ENCODE measurements around the gene TRAF6. TPM values are rescaled to one million over a fixed set of nuclear protein-coding genes. Genes with fewer than 3 reads are reported as not detected.
A peak's percentile ranks its signal among the peaks of the same experiment; 100 is the strongest.

TRAF6 gene
- total and polyA plus RNA-seq, 4 donors: 2.2 to 14.0 (median 8.8) TPM

- ATAC-seq (ENCODE audit: insufficient read depth, low FRiP score) (no peak), DNase-seq (peak in 1 of 3 donors; percentile 35)
- Histone ChIP-seq H3K27ac (ENCODE audit: low read depth in 1 of 2, low read length in 1 of 2) (peak overlapping the region; percentile 84 to 99), H3K9me3 (ENCODE audit: control insufficient read depth in 4 of 4, insufficient read depth in 3 of 4, low read length in 3 of 4) (peaks cover 0 to 2% (median 0%) of the 10 kb centered on the region in 4 donors), H3K9ac (ENCODE audit: insufficient read depth in 1 of 2, low read length in 2 of 2) (peak overlapping the region; percentile 51 to 86), H3K36me3 (ENCODE audit: control insufficient read depth in 4 of 4, insufficient read depth in 4 of 4, low read length in 4 of 4) (no peaks in the 10 kb centered on the region), H3K4me3 (peak overlapping the region; percentile 100), H3K4me1 (ENCODE audit: control insufficient read depth in 5 of 5, insufficient read depth in 5 of 5, low read length in 5 of 5) (peaks cover 0 to 11% (median 6%) of the 10 kb centered on the region in 5 donors), H3K27me3 (ENCODE audit: control insufficient read depth in 3 of 3, insufficient read depth in 3 of 3, low read length in 2 of 3) (peaks cover 0 to 2% (median 0%) of the 10 kb centered on the region in 3 donors)
- no peak for TF ChIP-seq CTCF (IDR thresholded peaks at IDR 0.05; ENCODE audit: control extremely low read depth, extremely low read depth)
- WGBS, 2 donors: 9 to 11% methylated on average over 8 of the region's 8 CpGs
Measured at GRCh38 chr11:36510594-36510942, 496 bp upstream of the TRAF6 start.

- 1 to 2% methylated on average over 15 of the region's 15 CpGs for WGBS, 2 donors
- Histone ChIP-seq H3K9ac (ENCODE audit: insufficient read depth in 1 of 2, low read length in 2 of 2) (peak overlapping the region; percentile 51 to 65), H3K9me3 (ENCODE audit: control insufficient read depth in 4 of 4, insufficient read depth in 3 of 4, low read length in 3 of 4) (peaks cover 0 to 2% (median 0%) of the 10 kb centered on the region in 4 donors), H3K4me3 (peak overlapping the region; percentile 100), H3K4me1 (ENCODE audit: control insufficient read depth in 5 of 5, insufficient read depth in 5 of 5, low read length in 5 of 5) (peaks cover 0 to 11% (median 6%) of the 10 kb centered on the region in 5 donors), H3K36me3 (ENCODE audit: control insufficient read depth in 4 of 4, insufficient read depth in 4 of 4, low read length in 4 of 4) (no peaks in the 10 kb centered on the region), H3K27ac (ENCODE audit: low read depth in 1 of 2, low read length in 1 of 2) (peak overlapping the region; percentile 84 to 99), H3K27me3 (ENCODE audit: control insufficient read depth in 3 of 3, insufficient read depth in 3 of 3, low read length in 2 of 3) (no peaks in the 10 kb centered on the region)
- DNase-seq (peak; percentile 23 to 69 (median 63)), ATAC-seq (ENCODE audit: insufficient read depth, low FRiP score) (no peak)
- no peak for TF ChIP-seq CTCF (IDR thresholded peaks at IDR 0.05; ENCODE audit: control extremely low read depth, extremely low read depth)
Measured at GRCh38 chr11:36509201-36509639, 852 bp downstream of the TRAF6 start.

- Histone ChIP-seq H3K36me3 (ENCODE audit: control insufficient read depth in 4 of 4, insufficient read depth in 4 of 4, low read length in 4 of 4) (no peaks in the 10 kb centered on the region), H3K9ac (ENCODE audit: insufficient read depth in 1 of 2, low read length in 2 of 2) (peak overlapping the region; percentile 51 to 65), H3K9me3 (ENCODE audit: control insufficient read depth in 4 of 4, insufficient read depth in 3 of 4, low read length in 3 of 4) (no peaks in the 10 kb centered on the region), H3K27me3 (ENCODE audit: control insufficient read depth in 3 of 3, insufficient read depth in 3 of 3, low read length in 2 of 3) (no peaks in the 10 kb centered on the region), H3K4me3 (peak overlapping the region; percentile 32), H3K27ac (ENCODE audit: low read depth in 1 of 2, low read length in 1 of 2) (peak overlapping the region in 1 of 2 donors; percentile 84), H3K4me1 (ENCODE audit: control insufficient read depth in 5 of 5, insufficient read depth in 5 of 5, low read length in 5 of 5) (peaks cover 0 to 11% (median 6%) of the 10 kb centered on the region in 5 donors)
- WGBS, 2 donors: 27 to 49% methylated on average over 3 of the region's 3 CpGs
- ATAC-seq (ENCODE audit: insufficient read depth, low FRiP score) (no peak), DNase-seq (no peak)
- TF ChIP-seq CTCF (IDR thresholded peaks at IDR 0.05; ENCODE audit: control extremely low read depth, extremely low read depth): no peak
Measured at GRCh38 chr11:36508743-36509142, 1.3 kb downstream of the TRAF6 start.

Measured in lung (tissue), 12 donors.